Endothelial cell (in vitro differentiated cells): ENCODE results near the gene PLCXD3. TPM values are rescaled to one million over a fixed set of nuclear protein-coding genes. Genes with fewer than 3 reads are reported as not detected.

Experiments
- DNase-seq: peaks from one replicate; pipeline ENCODE4 v3.0.0; 2021; ENCODE audit warnings: low spot score
- H3K27ac Mint-ChIP-seq: one replicate; pipeline ENCODE4 v1.8.0; 2021; ENCODE audit warnings: mixed read lengths, inconsistent platforms; ENCODE audit not compliant: unreplicated experiment
- H3K27me3 Mint-ChIP-seq: one replicate; pipeline ENCODE4 v1.8.0; 2021; ENCODE audit warnings: mild to moderate bottlenecking, moderate library complexity, mixed read lengths, inconsistent platforms; ENCODE audit not compliant: unreplicated experiment
- H3K36me3 Mint-ChIP-seq: one replicate; pipeline ENCODE4 v1.8.0; 2021; ENCODE audit warnings: mild to moderate bottlenecking, low read depth, mixed read lengths, inconsistent platforms; ENCODE audit not compliant: unreplicated experiment
- H3K4me1 Mint-ChIP-seq: one replicate; pipeline ENCODE4 v1.8.0; 2021; ENCODE audit warnings: mild to moderate bottlenecking, mixed read lengths, inconsistent platforms; ENCODE audit not compliant: unreplicated experiment
- H3K4me3 Mint-ChIP-seq: one replicate; pipeline ENCODE4 v1.8.0; 2021; ENCODE audit warnings: mild to moderate bottlenecking, mixed read lengths, inconsistent platforms; ENCODE audit not compliant: unreplicated experiment
- H3K9me3 Mint-ChIP-seq: one replicate; pipeline ENCODE4 v1.8.0; 2021; ENCODE audit warnings: mixed read lengths, inconsistent platforms; ENCODE audit not compliant: unreplicated experiment
- CTCF ChIP-seq: fragments of 200-600 bp; sonication (generic); IDR thresholded peaks from one replicate; pipeline ENCODE4 v1.5.0; 2021; ENCODE audit warnings: antibody characterized with exemption; ENCODE audit not compliant: unreplicated experiment
- total RNA-seq: library from RNA; stranded (reverse); fragmentation: NEBNext Ultra II Directional; extraction: Animal tissue kit (Norgen Biotek cat#: 25700); gene quantifications from one replicate; pipeline ENCODE4 v1.2.1, GENCODE V29; 2021; ENCODE audit not compliant: unreplicated experiment

The PLCXD3 gene
- total RNA-seq, 1 donor from 2014 or later = 0.26 TPM

GRCh38 chr5:41364346-41364745 lies 146.1 kb downstream of the PLCXD3 start:
- DNase-seq = no peak
- Mint-ChIP-seq H3K36me3 (no peaks in the 10 kb centered on the region), H3K27me3 (no peaks in the 10 kb centered on the region), H3K4me3 (no peak overlapping the region), H3K4me1 (no peaks in the 10 kb centered on the region), H3K27ac (no peak overlapping the region), H3K9me3 (no peaks in the 10 kb centered on the region)
- TF ChIP-seq CTCF = no peak

GRCh38 chr5:41363343-41363986 lies 146.9 kb downstream of the PLCXD3 start:
- no peaks in the 10 kb centered on the region for H3K9me3 Mint-ChIP-seq
- H3K36me3 Mint-ChIP-seq = no peaks in the 10 kb centered on the region
- DNase-seq = no peak
- TF ChIP-seq CTCF = no peak
- H3K27me3 Mint-ChIP-seq = no peaks in the 10 kb centered on the region
- H3K27ac Mint-ChIP-seq = no peak overlapping the region
- no peaks in the 10 kb centered on the region for H3K4me1 Mint-ChIP-seq
- H3K4me3 Mint-ChIP-seq = no peak overlapping the region

- TF ChIP-seq CTCF = no peak
- Mint-ChIP-seq H3K27me3 (no peaks in the 10 kb centered on the region), H3K27ac (no peak overlapping the region), H3K9me3 (no peaks in the 10 kb centered on the region), H3K4me3 (no peak overlapping the region), H3K36me3 (no peaks in the 10 kb centered on the region), H3K4me1 (no peaks in the 10 kb centered on the region)
- DNase-seq = no peak
Measured at GRCh38 chr5:41356786-41357185, 153.6 kb downstream of the PLCXD3 start.

GRCh38 chr5:41349846-41350245 lies 160.6 kb downstream of the PLCXD3 start:
- no peaks in the 10 kb centered on the region for H3K36me3 Mint-ChIP-seq
- H3K4me1 Mint-ChIP-seq = no peaks in the 10 kb centered on the region
- DNase-seq = no peak
- no peak for TF ChIP-seq CTCF
- H3K9me3 Mint-ChIP-seq = no peaks in the 10 kb centered on the region
- no peak overlapping the region for H3K4me3 Mint-ChIP-seq
- no peaks in the 10 kb centered on the region for H3K27me3 Mint-ChIP-seq
- no peak overlapping the region for H3K27ac Mint-ChIP-seq

GRCh38 chr5:41347569-41347968 lies 162.8 kb downstream of the PLCXD3 start:
- Mint-ChIP-seq H3K27me3 (no peaks in the 10 kb centered on the region), H3K27ac (no peak overlapping the region), H3K4me3 (no peak overlapping the region), H3K4me1 (no peaks in the 10 kb centered on the region), H3K36me3 (no peaks in the 10 kb centered on the region), H3K9me3 (no peaks in the 10 kb centered on the region)
- no peak for DNase-seq
- no peak for TF ChIP-seq CTCF
